ENCODE data around the gene PUSL1.

The PUSL1 gene

GRCh38 chr1:1321477-1321876 is 13.1 kb downstream of the PUSL1 start:
- no peak for DNase-seq (ENCODE audit: low read depth in 1 of 2, low spot score in 1 of 2)

GRCh38 chr1:1322418-1322817 is 14.0 kb downstream of the PUSL1 start:
- no peak for DNase-seq (ENCODE audit: low read depth in 1 of 2, low spot score in 1 of 2)

GRCh38 chr1:1322952-1323351 is 14.6 kb downstream of the PUSL1 start:
- DNase-seq (ENCODE audit: low read depth in 1 of 2, low spot score in 1 of 2): no peak

GRCh38 chr1:1324084-1324523 is 15.7 kb downstream of the PUSL1 start:
- DNase-seq (ENCODE audit: low read depth in 1 of 2, low spot score in 1 of 2): no peak

- DNase-seq (ENCODE audit: low read depth in 1 of 2, low spot score in 1 of 2): peak; percentile 93 to 95
These were observed 16.3 kb downstream of the PUSL1 start, which contains the start of the genes CPTP and INTS11 for GRCh38 chr1:1324524-1325287. TSS of gene CPTP (plus strand) at chr1:1324802. CDS start at chr1:1326911, 2,109 bp downstream. TSS of gene INTS11 (minus strand) at chr1:1324660. CDS start at chr1:1324608, 52 bp downstream.

GRCh38 chr1:1325288-1326074 is 17.1 kb downstream of the PUSL1 start:
- DNase-seq (ENCODE audit: low read depth in 1 of 2, low spot score in 1 of 2): no peak

- no peak for DNase-seq (ENCODE audit: low read depth in 1 of 2, low spot score in 1 of 2)
These were observed 17.7 kb downstream of the PUSL1 start for GRCh38 chr1:1326075-1326605.

- no peak for DNase-seq (ENCODE audit: low read depth in 1 of 2, low spot score in 1 of 2)
These were observed 18.9 kb downstream of the PUSL1 start for GRCh38 chr1:1327291-1327690.

- no peak for DNase-seq (ENCODE audit: low read depth in 1 of 2, low spot score in 1 of 2)
These were observed 19.9 kb downstream of the PUSL1 start for GRCh38 chr1:1328254-1328653.

- DNase-seq (ENCODE audit: low read depth in 1 of 2, low spot score in 1 of 2): no peak
These were observed 21.2 kb downstream of the PUSL1 start for GRCh38 chr1:1329304-1330210.

GRCh38 chr1:1330366-1331067 is 22.1 kb downstream of the PUSL1 start:
- DNase-seq (ENCODE audit: low read depth in 1 of 2, low spot score in 1 of 2): no peak

- no peak for DNase-seq (ENCODE audit: low read depth in 1 of 2, low spot score in 1 of 2)
These were observed 22.9 kb downstream of the PUSL1 start, which contains the start of gene TAS1R3 for GRCh38 chr1:1331068-1331965. TSS of gene TAS1R3 (plus strand) at chr1:1331280. CDS start at chr1:1331346, 66 bp downstream.

GRCh38 chr1:1332031-1332755 is 23.8 kb downstream of the PUSL1 start:
- DNase-seq (ENCODE audit: low read depth in 1 of 2, low spot score in 1 of 2): no peak

- DNase-seq (ENCODE audit: low read depth in 1 of 2, low spot score in 1 of 2): no peak
These were observed 24.5 kb downstream of the PUSL1 start for GRCh38 chr1:1332774-1333480.

- no peak for DNase-seq (ENCODE audit: low read depth in 1 of 2, low spot score in 1 of 2)
These were observed 25.3 kb downstream of the PUSL1 start for GRCh38 chr1:1333551-1334241.

- DNase-seq (ENCODE audit: low read depth in 1 of 2, low spot score in 1 of 2): no peak
These were observed 26.4 kb downstream of the PUSL1 start for GRCh38 chr1:1334835-1335234.

GRCh38 chr1:1335283-1335682 is 26.9 kb downstream of the PUSL1 start:
- DNase-seq (ENCODE audit: low read depth in 1 of 2, low spot score in 1 of 2): no peak

All from activated T-helper 1 cell treated with anti-CD3 and anti-CD28 coated beads, Interleukin-2, amount 50 U/mL, for 16 hours (primary cell).